Tibial nerve (tissue), 4 donors: Measurements from ENCODE around the gene MYH16.

Experiments
- EP300 ChIP-seq, 2 donors: sonication (generic); formaldehyde crosslinking; IDR thresholded peaks; one replicate each; pipeline ENCODE4 v1.6.1; 2017; ENCODE audit warnings: antibody characterized with exemption in 2 of 2, mild to moderate bottlenecking in 1 of 2
- POLR2A ChIP-seq, 2 donors: fragments of 450-650 bp; IDR thresholded peaks; one replicate each; pipeline ENCODE4 v1.6.1; 2017; ENCODE audit warnings: antibody characterized with exemption in 2 of 2, mild to moderate bottlenecking in 2 of 2, moderate library complexity in 2 of 2
- TF ChIP-seq, protein P1 (sequence below), 5 experiments: fragments of 200-600 bp in 3 of 5; fragments of 450-650 bp in 2 of 5; sonication (generic) in 3 of 5; IDR thresholded peaks; one replicate each; pipeline ENCODE4 v1.5.1; 2016 to 2019; ENCODE audit warnings: antibody characterized with exemption in 5 of 5, mild to moderate bottlenecking in 3 of 5, moderate library complexity in 2 of 5

- TF ChIP-seq, protein P1, sequence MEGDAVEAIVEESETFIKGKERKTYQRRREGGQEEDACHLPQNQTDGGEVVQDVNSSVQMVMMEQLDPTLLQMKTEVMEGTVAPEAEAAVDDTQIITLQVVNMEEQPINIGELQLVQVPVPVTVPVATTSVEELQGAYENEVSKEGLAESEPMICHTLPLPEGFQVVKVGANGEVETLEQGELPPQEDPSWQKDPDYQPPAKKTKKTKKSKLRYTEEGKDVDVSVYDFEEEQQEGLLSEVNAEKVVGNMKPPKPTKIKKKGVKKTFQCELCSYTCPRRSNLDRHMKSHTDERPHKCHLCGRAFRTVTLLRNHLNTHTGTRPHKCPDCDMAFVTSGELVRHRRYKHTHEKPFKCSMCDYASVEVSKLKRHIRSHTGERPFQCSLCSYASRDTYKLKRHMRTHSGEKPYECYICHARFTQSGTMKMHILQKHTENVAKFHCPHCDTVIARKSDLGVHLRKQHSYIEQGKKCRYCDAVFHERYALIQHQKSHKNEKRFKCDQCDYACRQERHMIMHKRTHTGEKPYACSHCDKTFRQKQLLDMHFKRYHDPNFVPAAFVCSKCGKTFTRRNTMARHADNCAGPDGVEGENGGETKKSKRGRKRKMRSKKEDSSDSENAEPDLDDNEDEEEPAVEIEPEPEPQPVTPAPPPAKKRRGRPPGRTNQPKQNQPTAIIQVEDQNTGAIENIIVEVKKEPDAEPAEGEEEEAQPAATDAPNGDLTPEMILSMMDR (IDR thresholded peaks at IDR 0.05): no peak
- no peak for TF ChIP-seq EP300 (IDR thresholded peaks at IDR 0.05)
- no peak for TF ChIP-seq POLR2A (IDR thresholded peaks at IDR 0.05)
These were observed 27.7 kb upstream of the MYH16 start for GRCh38 chr7:99244939-99245338.
